ENCODE results near the gene MALL.

GRCh38 chr2:110097506-110098220 is 18.0 kb downstream of the MALL start:
- TF ChIP-seq MAX (IDR thresholded peaks at IDR 0.05) (no peak), CTCF (IDR thresholded peaks at IDR 0.05; ENCODE audit: low read depth, low read length, missing input control) (no peak), YY1 (IDR thresholded peaks at IDR 0.05) (no peak), SP1 (IDR thresholded peaks at IDR 0.05) (no peak), ZBTB33 (IDR thresholded peaks at IDR 0.05) (no peak), GABPA (IDR thresholded peaks at IDR 0.05 in 1 of 2, conservative IDR thresholded peaks at IDR 0.05 in 1 of 2) (no peak)
- TF ChIP-seq, protein P1, sequence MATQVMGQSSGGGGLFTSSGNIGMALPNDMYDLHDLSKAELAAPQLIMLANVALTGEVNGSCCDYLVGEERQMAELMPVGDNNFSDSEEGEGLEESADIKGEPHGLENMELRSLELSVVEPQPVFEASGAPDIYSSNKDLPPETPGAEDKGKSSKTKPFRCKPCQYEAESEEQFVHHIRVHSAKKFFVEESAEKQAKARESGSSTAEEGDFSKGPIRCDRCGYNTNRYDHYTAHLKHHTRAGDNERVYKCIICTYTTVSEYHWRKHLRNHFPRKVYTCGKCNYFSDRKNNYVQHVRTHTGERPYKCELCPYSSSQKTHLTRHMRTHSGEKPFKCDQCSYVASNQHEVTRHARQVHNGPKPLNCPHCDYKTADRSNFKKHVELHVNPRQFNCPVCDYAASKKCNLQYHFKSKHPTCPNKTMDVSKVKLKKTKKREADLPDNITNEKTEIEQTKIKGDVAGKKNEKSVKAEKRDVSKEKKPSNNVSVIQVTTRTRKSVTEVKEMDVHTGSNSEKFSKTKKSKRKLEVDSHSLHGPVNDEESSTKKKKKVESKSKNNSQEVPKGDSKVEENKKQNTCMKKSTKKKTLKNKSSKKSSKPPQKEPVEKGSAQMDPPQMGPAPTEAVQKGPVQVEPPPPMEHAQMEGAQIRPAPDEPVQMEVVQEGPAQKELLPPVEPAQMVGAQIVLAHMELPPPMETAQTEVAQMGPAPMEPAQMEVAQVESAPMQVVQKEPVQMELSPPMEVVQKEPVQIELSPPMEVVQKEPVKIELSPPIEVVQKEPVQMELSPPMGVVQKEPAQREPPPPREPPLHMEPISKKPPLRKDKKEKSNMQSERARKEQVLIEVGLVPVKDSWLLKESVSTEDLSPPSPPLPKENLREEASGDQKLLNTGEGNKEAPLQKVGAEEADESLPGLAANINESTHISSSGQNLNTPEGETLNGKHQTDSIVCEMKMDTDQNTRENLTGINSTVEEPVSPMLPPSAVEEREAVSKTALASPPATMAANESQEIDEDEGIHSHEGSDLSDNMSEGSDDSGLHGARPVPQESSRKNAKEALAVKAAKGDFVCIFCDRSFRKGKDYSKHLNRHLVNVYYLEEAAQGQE (IDR thresholded peaks at IDR 0.05), result no peak

Measured in liver (tissue), 3 donors.